GM12873 (cell line): Measurements from ENCODE around the gene AHCTF1.

Source experiments
- CTCF ChIP-seq: IDR thresholded peaks from 2 replicates; pipeline ENCODE4 v1.5.1; 2012; ENCODE audit warnings: low read depth, mild to moderate bottlenecking, moderate library complexity, low read length, control low read depth; ENCODE audit not compliant: insufficient read depth; ENCODE audit errors: missing control alignments

Gene AHCTF1

DNA sequence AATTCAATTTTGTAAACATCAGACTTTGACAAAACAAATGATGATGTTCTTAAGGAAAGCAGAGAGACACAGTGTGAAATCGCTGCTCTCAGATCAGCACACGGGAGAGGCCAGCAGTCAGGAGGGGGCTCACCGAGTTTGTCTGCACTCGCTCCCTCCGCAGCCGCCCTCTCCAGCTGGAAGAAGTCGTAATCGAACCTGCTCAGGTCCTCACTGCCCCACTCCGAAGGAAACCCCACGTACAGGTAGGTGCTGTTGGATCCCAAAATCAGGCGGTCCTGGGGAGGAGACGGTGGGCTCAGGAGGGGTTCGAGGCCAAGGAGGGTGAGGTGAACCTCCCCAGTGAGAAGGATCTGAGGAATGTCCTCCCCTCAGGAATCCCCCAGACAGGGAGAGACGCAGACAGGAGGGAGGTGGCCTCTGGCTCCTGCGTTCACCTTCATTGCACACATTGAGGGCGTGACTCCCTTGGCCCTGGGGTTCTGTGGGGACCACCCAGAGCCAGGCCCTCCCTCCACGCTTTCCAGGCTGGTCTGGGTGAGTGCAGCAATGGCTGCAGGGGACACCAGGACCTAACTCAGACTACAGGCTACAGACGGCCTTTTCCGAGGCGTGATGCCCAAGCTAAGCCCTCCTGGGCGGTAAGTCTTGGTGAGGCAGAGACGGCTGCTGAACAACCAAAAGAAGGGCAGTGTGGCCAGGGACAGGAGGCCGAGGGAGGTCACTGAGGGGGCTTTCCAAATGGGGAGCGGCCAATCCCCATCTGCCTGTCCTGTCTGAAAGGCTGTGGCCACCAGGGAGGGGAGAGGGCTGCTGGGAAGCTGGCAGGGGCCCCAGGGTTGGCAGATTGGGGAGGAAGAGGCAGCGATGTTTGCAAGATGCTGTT is 142.1 kb downstream of the AHCTF1 start:
- no peak for TF ChIP-seq CTCF
